ENCODE results near the gene ALKBH6.
"Not testable (repeated sequence)": the region's sequence is repeated elsewhere in the genome, so short reads cannot be mapped to it uniquely, and the experiment has no call there.

Gene ALKBH6

GRCh38 chr19:35992907-35993765 lies 20.9 kb downstream of the ALKBH6 start:
- no peak for DNase-seq

GRCh38 chr19:35991731-35992450 lies 22.1 kb downstream of the ALKBH6 start:
- no peak for DNase-seq

GRCh38 chr19:35990771-35991730 lies 23.0 kb downstream of the ALKBH6 start:
- DNase-seq = no peak

- no peak for DNase-seq
Measured at GRCh38 chr19:35990156-35990555, 23.9 kb downstream of the ALKBH6 start.

- DNase-seq = no peak
Measured at GRCh38 chr19:35988824-35989223, 25.2 kb downstream of the ALKBH6 start.

DNA sequence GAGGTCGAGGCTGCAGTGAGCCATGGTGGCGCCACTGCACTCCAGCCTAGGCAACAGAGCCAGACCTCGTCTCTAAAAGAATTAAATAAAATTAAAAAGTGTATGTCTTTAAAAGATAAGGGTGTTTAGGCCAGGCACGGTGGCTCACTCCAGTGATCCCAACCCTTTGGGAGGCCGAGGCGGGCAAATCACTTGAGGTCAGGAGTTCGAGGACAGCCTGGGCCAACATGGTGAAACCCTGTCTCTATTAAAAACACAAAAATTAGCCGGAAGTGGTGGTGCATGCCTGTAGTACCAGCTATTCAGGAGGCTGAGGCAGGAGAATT lies 26.5 kb downstream of the ALKBH6 start:
- DNase-seq = no peak

DNA sequence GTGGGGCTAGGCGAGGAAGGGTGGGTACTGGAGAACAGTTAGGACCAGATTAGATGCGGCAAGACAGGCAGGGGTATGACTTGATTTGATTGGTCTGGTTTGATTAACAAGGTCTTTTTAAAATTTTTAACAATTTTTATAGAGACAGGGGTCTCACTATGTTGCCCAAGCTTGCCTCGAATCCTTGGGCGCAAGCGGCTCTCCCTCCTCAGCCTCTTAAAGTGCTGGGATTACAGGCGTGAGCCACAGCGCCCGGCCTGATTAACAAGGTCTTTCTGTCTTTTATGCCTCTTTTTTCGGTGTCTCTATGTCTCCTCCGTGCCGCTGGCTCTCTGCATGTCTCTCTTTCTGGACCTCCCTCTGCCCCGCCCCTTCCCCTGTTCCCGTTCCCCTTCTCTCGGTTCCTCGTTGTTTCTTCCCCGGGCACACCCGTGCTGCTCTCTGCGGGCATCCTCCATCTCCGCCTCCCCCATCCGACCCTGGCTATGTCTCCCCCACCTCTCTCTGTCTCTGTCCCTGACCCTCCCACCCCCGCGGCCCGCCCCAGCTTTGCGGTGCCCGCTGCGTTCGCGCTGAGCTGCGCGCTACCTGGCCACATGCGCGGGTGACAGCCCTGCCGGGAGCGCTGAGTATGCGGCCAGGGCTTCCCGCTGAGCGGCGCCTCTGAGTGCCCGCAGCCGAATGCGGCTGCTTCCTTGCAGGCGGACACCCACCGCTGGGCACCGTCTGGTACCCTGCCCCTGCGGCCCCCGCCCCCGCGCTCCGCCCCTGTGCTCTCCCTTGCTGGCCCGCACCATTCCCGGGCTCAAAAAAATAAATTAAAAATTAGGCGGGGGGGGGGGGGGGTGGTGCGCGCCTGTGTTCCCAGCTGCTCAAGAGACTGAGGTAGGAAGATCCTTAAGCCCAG lies 27.1 kb downstream of the ALKBH6 start:
- DNase-seq = peak; percentile 8 to 61

- no peak for DNase-seq
Measured at GRCh38 chr19:35986111-35986510, 27.9 kb downstream of the ALKBH6 start.

GRCh38 chr19:35983177-35983576 lies 30.8 kb downstream of the ALKBH6 start:
- no peak for DNase-seq

GRCh38 chr19:35980997-35981396 lies 33.0 kb downstream of the ALKBH6 start:
- not testable (repeated sequence) for DNase-seq

DNA sequence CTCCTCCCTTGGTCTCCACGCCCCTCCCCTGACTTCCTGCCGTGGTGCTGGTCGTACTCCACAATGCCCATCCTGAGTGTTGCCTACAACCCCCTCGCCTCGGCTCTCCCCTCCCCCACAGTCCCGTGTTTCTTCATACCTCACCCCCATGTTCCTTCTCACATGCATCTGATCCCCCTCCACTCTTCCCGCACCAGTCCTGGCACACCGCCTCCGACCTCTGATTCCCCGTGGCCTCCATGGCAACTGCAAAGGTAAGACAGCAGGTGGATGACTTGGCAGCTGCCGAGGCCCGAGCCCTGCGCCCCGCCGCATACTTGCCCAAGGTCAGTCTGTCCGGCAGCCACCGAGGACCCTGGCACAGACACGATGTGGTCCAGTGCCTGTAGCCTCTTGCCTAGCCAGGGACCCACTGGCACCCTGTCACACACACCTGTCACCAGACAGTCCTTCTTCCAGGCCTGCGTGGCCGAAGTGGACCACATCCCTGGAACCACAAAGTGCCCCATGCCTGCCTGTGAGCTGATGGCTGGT lies 35.1 kb downstream of the ALKBH6 start:
- DNase-seq = no peak

GRCh38 chr19:35978271-35978670 lies 35.7 kb downstream of the ALKBH6 start:
- no peak for DNase-seq

DNA sequence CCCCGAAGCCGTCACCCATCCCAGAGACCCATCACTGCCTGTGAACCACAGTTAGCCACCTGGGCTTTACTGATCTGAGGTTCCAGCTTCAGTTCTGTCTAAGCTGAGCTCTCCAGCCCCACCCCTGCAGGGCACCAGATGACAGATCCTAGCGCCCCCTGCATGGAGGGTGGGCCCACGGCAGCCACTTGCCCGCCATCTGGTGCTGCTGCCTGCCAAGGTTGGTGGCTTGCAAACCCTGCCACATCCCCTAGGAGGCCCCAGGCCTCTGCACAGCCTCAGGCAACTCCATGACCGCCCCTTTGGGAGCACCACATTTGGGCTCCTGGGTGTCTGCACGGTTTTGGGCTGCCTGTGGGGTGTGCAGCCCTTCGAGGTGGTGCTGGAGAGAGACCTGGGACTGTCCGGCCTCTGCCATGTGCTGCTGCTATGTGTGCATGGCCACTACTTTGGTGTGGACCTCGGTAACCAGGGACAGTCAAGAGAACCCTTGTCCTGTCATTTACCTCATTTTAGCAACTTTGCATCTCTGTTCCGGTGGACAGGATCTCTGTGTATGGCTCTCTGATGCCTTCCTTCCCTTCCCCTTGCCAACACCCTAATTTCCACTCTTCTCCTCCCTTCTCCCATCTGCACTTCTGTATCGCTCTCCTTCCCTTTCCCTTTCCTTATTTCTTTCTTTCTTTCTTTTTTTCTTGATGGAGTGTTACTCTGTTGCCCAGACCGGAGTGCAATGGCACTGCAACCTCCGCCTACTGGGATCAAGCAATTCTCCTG lies 36.4 kb downstream of the ALKBH6 start:
- no peak for DNase-seq

DNA sequence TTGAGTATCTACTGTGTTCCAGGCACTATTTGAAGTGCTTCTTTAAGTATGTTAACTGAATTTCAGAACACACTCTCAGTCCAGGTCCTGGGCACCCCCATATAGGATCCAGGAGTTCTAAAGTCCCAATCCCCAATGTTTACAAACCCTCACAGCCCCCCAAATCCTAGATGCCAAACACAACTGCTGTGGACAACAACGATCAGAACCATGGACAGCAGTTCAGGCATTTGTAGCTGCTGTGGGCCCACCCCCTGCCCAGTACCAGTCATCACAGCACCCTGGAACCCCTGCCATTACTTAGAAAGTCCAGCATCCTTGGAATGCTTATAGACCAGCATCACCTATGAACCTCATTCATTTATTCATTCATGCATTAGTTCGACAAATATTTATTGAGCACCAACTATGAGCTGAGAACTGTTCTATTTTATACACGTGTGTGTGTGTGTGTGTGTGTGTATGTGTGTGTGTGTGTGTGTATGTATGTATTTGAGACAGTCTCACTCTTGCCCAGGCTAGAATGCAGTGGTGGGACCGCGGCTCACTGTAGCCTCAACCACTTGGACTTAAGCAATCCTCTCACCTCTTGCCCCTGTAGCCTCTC lies 38.3 kb downstream of the ALKBH6 start:
- DNase-seq = no peak

- DNase-seq = no peak
Measured at GRCh38 chr19:35973487-35973886, 40.5 kb downstream of the ALKBH6 start.

GRCh38 chr19:35966771-35967170 lies 47.2 kb downstream of the ALKBH6 start:
- no peak for DNase-seq

GRCh38 chr19:35963514-35963913 lies 50.5 kb downstream of the ALKBH6 start:
- no peak for DNase-seq

DNA sequence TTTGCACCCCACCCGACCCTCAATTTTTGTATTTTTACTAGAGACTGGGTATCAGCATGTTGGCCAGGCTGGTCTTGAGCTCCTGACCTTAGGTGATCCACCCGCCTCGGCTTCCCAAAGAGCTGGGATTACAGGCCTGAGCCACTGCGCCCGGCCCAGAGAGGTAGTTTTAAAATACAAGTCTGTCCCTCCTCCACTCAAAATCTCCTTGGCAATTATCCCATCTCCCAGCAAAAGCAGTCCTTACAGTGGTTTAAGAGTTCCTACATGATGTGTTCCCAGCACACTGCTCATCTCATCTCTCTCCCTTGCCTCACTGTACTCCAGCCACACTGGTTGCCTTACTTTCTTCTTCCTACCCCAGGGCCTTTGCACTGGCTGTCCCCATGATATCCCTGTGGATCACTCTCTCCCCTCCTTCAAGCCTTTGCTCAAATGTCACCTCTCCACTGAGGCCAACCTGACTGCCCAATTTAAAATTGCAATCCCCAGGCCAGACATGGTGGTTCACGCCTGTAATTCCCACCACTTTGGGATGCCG lies 53.5 kb downstream of the ALKBH6 start:
- no peak for DNase-seq

- DNase-seq = no peak
Measured at GRCh38 chr19:35959968-35960320, 54.1 kb downstream of the ALKBH6 start.
